HCEC 1CT (cell line): Measurements from ENCODE around the gene BET1.

Experiments
- DNase-seq: peaks from one replicate; pipeline ENCODE4 v3.0.0-alpha.2; 2017

Gene BET1

DNA sequence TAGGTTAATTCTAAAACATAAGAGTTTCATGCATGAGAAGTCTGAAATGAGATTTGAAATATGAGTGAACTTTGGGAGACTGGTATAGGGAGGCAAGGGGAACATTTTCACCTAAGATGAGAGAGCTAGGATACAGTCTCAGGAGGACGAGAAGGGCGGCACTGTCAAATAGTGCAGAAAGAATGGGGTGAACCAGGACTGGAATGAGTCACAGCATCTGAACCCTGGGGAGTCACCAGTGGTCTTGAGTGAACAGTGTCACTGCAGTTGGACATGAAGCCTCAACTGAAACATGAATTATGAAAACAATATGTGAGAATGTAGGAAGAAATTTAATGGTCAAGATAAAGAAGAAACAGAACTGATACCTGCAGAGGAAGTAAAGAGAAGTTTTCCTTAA is 48.9 kb downstream of the BET1 start:
- no peak for DNase-seq

DNA sequence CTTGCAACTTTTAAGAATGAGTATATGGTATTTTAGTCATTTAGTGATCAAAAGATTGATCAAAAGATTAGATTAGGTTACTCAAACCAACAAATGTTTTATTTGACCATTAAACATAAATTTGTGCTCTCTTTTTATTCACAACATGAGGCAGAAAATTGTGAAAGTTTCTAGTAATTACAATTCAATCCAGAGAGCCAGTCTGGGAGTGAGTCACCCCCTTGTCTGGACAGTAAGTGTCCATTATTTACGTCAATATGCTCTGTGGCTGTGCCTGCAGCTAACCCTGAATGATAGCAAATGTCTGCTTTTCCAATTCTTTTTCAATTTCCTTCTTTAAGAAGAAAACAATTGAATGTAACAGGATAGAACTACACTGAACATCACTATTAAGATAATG is 54.7 kb downstream of the BET1 start:
- DNase-seq = peak; percentile 79

DNA sequence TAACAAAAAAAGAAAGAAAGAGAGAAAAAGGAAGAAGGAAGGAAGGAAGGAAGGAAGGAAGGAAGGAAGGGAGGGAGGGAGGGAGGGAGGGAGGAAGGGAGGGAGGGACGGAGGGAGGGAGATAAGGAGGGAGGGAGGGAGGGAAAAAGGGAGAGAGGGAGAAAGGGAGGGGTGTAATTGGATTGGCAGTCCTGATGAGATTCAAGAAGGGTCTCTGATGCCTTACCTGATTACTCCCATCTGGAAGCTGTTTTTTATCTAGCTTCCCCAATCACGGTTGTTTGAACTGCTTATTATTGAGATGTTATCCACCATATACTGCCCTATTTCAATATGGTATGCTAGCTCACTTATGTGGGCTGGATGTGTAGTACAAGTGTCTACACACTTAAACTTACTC is 55.3 kb downstream of the BET1 start:
- DNase-seq = no peak

GRCh38 chr7:93948106-93948505 is 56.0 kb downstream of the BET1 start:
- peak; percentile 71 for DNase-seq

DNA sequence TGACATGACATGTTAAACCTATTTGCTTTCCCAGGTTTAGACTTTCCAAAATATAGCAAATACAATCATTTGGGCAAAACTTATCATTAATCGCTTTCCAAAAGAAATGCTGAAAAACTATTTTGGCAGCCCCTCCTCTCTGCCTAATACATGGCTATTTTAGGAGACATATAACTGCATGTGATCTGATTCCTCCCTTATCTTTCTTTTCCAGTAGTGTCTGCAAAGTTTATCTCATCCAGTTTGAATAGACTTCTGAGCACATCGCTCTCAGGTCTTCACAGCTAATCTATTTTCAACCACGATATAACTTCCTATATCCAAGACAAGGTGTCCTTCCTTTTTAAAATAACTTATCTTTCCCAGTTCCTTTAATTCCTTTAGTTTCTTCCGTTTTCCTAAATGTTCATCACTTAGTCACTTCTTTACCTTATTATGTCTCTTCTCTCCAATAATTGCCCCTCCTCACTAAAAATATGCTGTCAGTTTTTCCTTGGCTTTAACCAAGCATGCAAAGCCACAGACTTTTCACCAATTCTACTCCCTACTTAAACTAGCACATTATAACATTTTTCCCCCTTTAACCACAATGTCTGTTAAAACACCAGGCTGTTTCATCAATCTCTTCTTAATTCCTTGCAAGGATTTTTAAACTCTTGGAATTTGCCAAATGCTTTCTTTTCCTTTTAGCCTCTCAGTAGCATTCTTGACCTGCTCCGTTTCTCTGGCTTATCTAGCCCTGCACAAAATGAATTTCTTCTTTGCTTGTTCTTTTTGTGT is 58.2 kb downstream of the BET1 start:
- no peak for DNase-seq

DNA sequence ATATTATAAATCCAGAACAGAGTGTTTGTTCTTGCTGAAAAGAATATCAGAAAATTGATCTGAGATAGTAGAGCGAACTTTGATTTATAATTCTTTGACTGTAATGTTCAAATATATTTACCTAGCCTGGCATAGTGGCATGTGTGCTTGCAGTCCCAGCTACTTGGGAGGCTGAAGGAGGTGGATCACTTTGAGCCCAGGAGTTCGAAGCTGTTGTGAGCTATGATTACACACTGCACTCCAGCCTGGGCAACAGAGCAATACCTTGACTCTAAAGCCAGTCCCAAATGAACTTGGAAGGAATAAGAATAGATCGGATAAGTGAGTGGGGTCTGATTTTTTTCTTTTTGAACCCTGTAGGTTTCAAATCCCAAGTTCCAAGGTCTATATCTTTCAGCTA is 59.1 kb downstream of the BET1 start:
- no peak for DNase-seq

DNA sequence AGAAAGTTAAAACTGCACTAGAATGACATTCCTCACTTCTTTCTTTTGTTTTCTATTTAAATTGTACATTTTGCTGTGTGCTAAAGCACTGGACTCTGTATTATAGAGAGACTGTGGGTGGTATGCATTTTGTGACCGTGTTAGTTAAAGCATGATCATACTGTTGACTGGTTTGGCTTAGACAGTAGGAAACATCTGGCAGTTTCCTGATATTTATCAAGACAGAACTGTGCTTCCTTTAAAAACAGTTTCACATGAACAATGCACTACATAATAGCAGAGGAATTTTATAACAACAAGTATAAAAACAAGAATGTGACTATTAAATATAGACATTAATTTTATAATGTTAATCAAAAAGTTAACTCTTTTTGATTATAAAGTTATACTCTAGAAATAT is 59.5 kb downstream of the BET1 start:
- peak; percentile 27 for DNase-seq

GRCh38 chr7:93943816-93944540 is 60.2 kb downstream of the BET1 start:
- no peak for DNase-seq
